Neural cell (in vitro differentiated cells): ENCODE measurements around the gene NINJ1. TPM values are rescaled to one million over a fixed set of nuclear protein-coding genes. Genes with fewer than 3 reads are reported as not detected.
"Not testable (repeated sequence)": the region's sequence is repeated elsewhere in the genome, so short reads cannot be mapped to it uniquely, and the experiment has no call there.

Experiments
- H2AFZ ChIP-seq: fragments of 200-600, 300-800 bp; sonication (generic), shearing (Covaris generic); 2 replicates; pipeline ENCODE4 v1.6.0; 2014; ENCODE audit warnings: low read depth, mild to moderate bottlenecking, antibody characterized with exemption, low read length, moderate library complexity
- H3F3A ChIP-seq: fragments of 200-600 bp; shearing (Covaris generic); 2 replicates; pipeline ENCODE4 v1.6.1; 2016; ENCODE audit warnings: mild to moderate bottlenecking, moderate library complexity, mixed read lengths, antibody characterized with exemption, low read length; ENCODE audit not compliant: insufficient read depth, poor library complexity, severe bottlenecking
- H3K27ac ChIP-seq: fragments of 200-600, 300-800 bp; sonication (generic), shearing (Covaris generic); 2 replicates; pipeline ENCODE4 v1.5.1; 2014; ENCODE audit warnings: mild to moderate bottlenecking, low read length, moderate library complexity
- H3K27me3 ChIP-seq: fragments of 300-800, 200-600 bp; sonication (generic), shearing (Covaris generic); 2 replicates; pipeline ENCODE4 v1.6.0; 2014; ENCODE audit warnings: mild to moderate bottlenecking, low read depth, low read length, moderate library complexity; ENCODE audit not compliant: insufficient read depth
- H3K36me3 ChIP-seq: fragments of 300-800, 200-600 bp; sonication (generic), shearing (Covaris generic); 2 replicates; pipeline ENCODE4 v1.5.1; 2014; ENCODE audit warnings: mild to moderate bottlenecking, antibody characterized with exemption, low read length, moderate library complexity; ENCODE audit not compliant: insufficient read depth
- H3K4me2 ChIP-seq: fragments of 300-800, 200-600 bp; sonication (generic), shearing (Covaris generic); 2 replicates; pipeline ENCODE4 v1.6.0; 2014; ENCODE audit warnings: mild to moderate bottlenecking, low read length
- H3K4me3 ChIP-seq: fragments of 300-800, 200-600 bp; sonication (generic), shearing (Covaris generic); 2 replicates; pipeline ENCODE4 v1.5.1; 2014; ENCODE audit warnings: mild to moderate bottlenecking, low read length, moderate library complexity
- H3K79me2 ChIP-seq: fragments of 200-600 bp; shearing (Covaris generic); replicated peaks from 2 replicates; pipeline ENCODE4 v1.6.0; 2014; ENCODE audit warnings: mild to moderate bottlenecking, low read length, moderate library complexity; ENCODE audit not compliant: insufficient read depth
- H3K9ac ChIP-seq: fragments of 300-800, 200-600 bp; sonication (generic), shearing (Covaris generic); 2 replicates; pipeline ENCODE4 v1.6.1; 2016; ENCODE audit warnings: mild to moderate bottlenecking, low read length, mixed read lengths
- H3K9me2 ChIP-seq: fragments of 200-600 bp; shearing (Covaris generic); 2 replicates; pipeline ENCODE4 v1.6.1; 2016; ENCODE audit warnings: mild to moderate bottlenecking, low read length, mixed read lengths; ENCODE audit not compliant: insufficient read depth
- H3K9me3 ChIP-seq: fragments of 200-600, 300-800 bp; sonication (generic), shearing (Covaris generic); 2 replicates; pipeline ENCODE4 v1.6.1; 2016; ENCODE audit warnings: mild to moderate bottlenecking, mixed run types, low read length, moderate library complexity, mixed read lengths
- H4K20me1 ChIP-seq: fragments of 200-600 bp; shearing (Covaris generic); 2 replicates; pipeline ENCODE4 v1.6.1; 2016; ENCODE audit warnings: mild to moderate bottlenecking, mixed run types; ENCODE audit not compliant: insufficient read depth
- CTCF ChIP-seq: fragments of 450-650 bp; IDR thresholded peaks from 2 replicates; pipeline ENCODE4 v1.5.1; 2014; ENCODE audit warnings: antibody characterized with exemption, mild to moderate bottlenecking, moderate library complexity; ENCODE audit not compliant: poor library complexity, severe bottlenecking
- EP300 ChIP-seq: fragments of 450-650 bp; conservative IDR thresholded peaks from 2 replicates; pipeline ENCODE4 v1.6.1; 2014; ENCODE audit warnings: antibody characterized with exemption, mild to moderate bottlenecking, moderate library complexity; ENCODE audit not compliant: poor library complexity, severe bottlenecking
- EZH2 ChIP-seq: fragments of 200-600, 300-800 bp; shearing (Covaris generic), sonication (generic); IDR thresholded peaks from 2 replicates; pipeline ENCODE4 v1.6.1; 2014; ENCODE audit warnings: antibody characterized with exemption, low read length, borderline replicate concordance, mild to moderate bottlenecking; ENCODE audit not compliant: insufficient read depth, poor library complexity, severe bottlenecking
- MXI1 ChIP-seq: fragments of 450-650 bp; conservative IDR thresholded peaks from 2 replicates; pipeline ENCODE4 v1.6.1; 2014; ENCODE audit warnings: antibody characterized with exemption, mild to moderate bottlenecking; ENCODE audit not compliant: poor library complexity, severe bottlenecking
- POLR2AphosphoS5 ChIP-seq: IDR thresholded peaks from 2 replicates; pipeline ENCODE4 v1.6.1; 2012
- RAD21 ChIP-seq: fragments of 450-650 bp; conservative IDR thresholded peaks from 2 replicates; pipeline ENCODE4 v1.6.1; 2014; ENCODE audit warnings: antibody characterized with exemption, mild to moderate bottlenecking, moderate library complexity
- REST ChIP-seq: IDR thresholded peaks from 2 replicates; pipeline ENCODE4 v1.6.1; 2012; ENCODE audit warnings: borderline replicate concordance
- SMC3 ChIP-seq: fragments of 450-650 bp; conservative IDR thresholded peaks from 2 replicates; pipeline ENCODE4 v1.6.1; 2014; ENCODE audit warnings: antibody characterized with exemption, mild to moderate bottlenecking, moderate library complexity; ENCODE audit not compliant: poor library complexity
- TAF1 ChIP-seq: IDR thresholded peaks from 2 replicates; pipeline ENCODE4 v1.6.1; 2012; ENCODE audit warnings: low read depth
- polyA plus RNA-seq: library from polyadenylated mRNA; depleted of rRNA; stranded (reverse); fragments of >200 nt; gene quantifications from 2 replicates; pipeline ENCODE4 v1.2.3, GENCODE V29; 2014

NINJ1 gene
- polyA plus RNA-seq, 1 donor from 2014 or later, result 2.7 TPM

DNA sequence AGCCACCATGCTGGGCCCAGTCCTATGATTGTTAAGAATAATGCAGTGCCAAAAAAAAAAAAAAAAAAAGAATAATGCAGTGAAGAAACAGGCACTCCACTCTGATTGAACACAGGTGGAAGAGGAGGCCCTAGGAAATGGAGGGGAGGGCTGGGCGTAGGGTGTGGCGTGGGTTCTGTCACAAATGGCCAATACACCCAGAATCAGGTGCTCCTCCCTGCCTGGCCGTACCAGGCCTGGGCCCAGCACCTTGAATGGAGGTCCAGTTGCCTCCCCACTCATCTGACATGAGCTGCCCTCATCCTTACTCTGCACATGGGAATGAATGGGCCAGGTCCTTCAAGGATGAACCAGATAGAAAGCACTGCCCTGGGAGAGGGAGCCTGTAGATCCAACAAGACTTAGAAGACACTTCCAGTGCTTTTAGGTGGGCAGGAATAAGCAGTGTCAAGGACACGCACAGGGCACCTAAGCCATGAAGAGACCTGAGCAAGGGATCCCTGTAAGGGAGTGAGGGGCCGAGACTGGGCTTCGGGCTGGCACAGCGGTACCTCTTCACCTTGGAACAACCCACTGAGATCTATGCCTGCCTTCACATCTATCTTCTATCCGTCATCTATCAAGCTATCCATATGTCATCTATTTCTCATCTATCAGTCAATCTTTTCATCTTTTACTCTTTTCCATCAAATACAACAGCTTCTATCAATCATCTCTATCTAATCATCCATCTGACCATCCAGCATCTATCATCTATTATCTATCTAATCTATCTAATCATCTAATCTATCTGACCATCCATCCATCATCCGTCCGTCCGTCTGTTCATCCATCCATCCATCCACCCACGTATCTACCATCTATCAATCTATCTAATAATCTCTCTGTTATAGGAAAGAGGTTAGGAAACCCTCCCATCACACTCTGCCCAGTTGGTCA, 15.9 kb downstream of the NINJ1 start:
- Histone ChIP-seq H3F3A (no peaks in the 10 kb centered on the region), H3K79me2 (no peaks in the 10 kb centered on the region), H3K9ac (no peak overlapping the region), H3K36me3 (no peaks in the 10 kb centered on the region), H2AFZ (no peak overlapping the region), H3K27me3 (no peaks in the 10 kb centered on the region), H3K9me3 (no peaks in the 10 kb centered on the region), H3K9me2 (no peaks in the 10 kb centered on the region), H4K20me1 (no peaks in the 10 kb centered on the region), H3K4me2 (no peak overlapping the region), H3K4me3 (no peak overlapping the region), H3K27ac (no peak overlapping the region)
- TF ChIP-seq RAD21 (no peak), EZH2 (no peak), REST (no peak), SMC3 (no peak), TAF1 (no peak)

DNA sequence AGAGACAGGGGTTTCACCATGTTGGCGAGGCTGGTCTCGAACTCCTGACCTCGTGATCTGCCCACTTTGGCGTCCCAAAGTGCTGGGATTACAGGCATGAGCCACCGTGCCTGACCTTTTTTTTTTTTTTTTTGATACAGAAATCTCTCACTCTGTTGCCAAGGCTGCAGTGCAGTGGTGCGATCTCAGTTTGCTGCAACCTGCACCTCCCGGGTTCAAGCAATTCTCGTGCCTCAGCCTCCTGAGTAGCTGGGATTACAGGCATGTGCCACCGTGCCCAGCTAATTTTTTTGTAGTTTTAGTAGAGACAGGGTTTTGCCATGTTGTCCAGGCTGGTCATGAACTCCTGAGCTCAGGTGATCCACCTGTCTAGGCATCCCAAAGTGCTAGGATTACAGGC, 16.5 kb downstream of the NINJ1 start:
- H3F3A ChIP-seq, H3K9ac ChIP-seq, H3K27ac ChIP-seq, H2AFZ ChIP-seq, H4K20me1 ChIP-seq, H3K4me2 ChIP-seq, H3K9me2 ChIP-seq, H3K36me3 ChIP-seq, H3K4me3 ChIP-seq, H3K79me2 ChIP-seq, H3K9me3 ChIP-seq, H3K27me3 ChIP-seq: not testable (repeated sequence)

GRCh38 chr9:93116072-93116961, 17.7 kb downstream of the NINJ1 start:
- Histone ChIP-seq H3F3A (no peaks in the 10 kb centered on the region), H4K20me1 (no peaks in the 10 kb centered on the region), H3K4me2 (no peak overlapping the region), H3K27me3 (no peaks in the 10 kb centered on the region), H3K36me3 (no peaks in the 10 kb centered on the region), H3K9ac (no peak overlapping the region), H3K27ac (no peak overlapping the region), H3K4me3 (no peak overlapping the region), H3K79me2 (no peaks in the 10 kb centered on the region), H3K9me3 (no peaks in the 10 kb centered on the region), H2AFZ (no peak overlapping the region), H3K9me2 (no peaks in the 10 kb centered on the region)
- no peak for TF ChIP-seq RAD21
- TF ChIP-seq EP300, result no peak
- no peak for TF ChIP-seq SMC3
- no peak for TF ChIP-seq EZH2
- no peak for TF ChIP-seq TAF1
- no peak for TF ChIP-seq CTCF
- no peak for TF ChIP-seq POLR2AphosphoS5
- TF ChIP-seq REST, result no peak
- no peak for TF ChIP-seq MXI1
